ENCODE results near the gene WWTR1. TPM values are rescaled to one million over a fixed set of nuclear protein-coding genes. Genes with fewer than 3 reads are reported as not detected.
A peak's percentile ranks its signal among the peaks of the same experiment; 100 is the strongest.

The WWTR1 gene
- total and polyA plus RNA-seq, 2 of the 4 experiments (the other 2 are of a cell fraction), result 38.9 to 65.3 TPM

- no peak overlapping the region; the same call in 1 of the 2 replicates for H3K23ac ChIP-seq (ENCODE audit: low read depth, low read length)
- H3K56ac ChIP-seq (ENCODE audit: extremely low read depth, insufficient read depth, low read length), result no peak overlapping the region
- no peak overlapping the region for H3K14ac ChIP-seq (replicated peaks; ENCODE audit: low read depth, low read length)
- no peak overlapping the region for H3K4me3 ChIP-seq (ENCODE audit: insufficient read depth, low read depth, low read length)
- no peak overlapping the region for H3K4ac ChIP-seq (ENCODE audit: low read depth, low read length)
- intact Hi-C loops (cut with micrococcal nuclease), result no loop called here
- peaks cover 56% of the 10 kb centered on the region for H4K20me1 ChIP-seq (ENCODE audit: insufficient read depth, low read length)
- peaks cover 25% of the 10 kb centered on the region for H3K36me3 ChIP-seq (ENCODE audit: control insufficient read depth, insufficient read depth, low read length)
- ChIA-PET CTCF (interaction anchor here (0.6 kb wide), 1 partner anchor 11 kb away, joined by 4 read pairs; no protein-coding TSS in a partner anchor), POLR2A (ENCODE audit: unreplicated experiment) (interaction anchor here (0.9 kb wide), 1 partner anchor 10 kb away, joined by 3 read pairs; no protein-coding TSS in a partner anchor)
- H2BK15ac ChIP-seq (ENCODE audit: low read depth, low read length), result no peak overlapping the region
- ATAC-seq (ENCODE audit: low read depth) (peak; percentile 42; the same call in 1 of the 2 replicates), DNase-seq (peak; percentile 80)
- H3K18ac ChIP-seq (ENCODE audit: low read depth, low read length), result no peak overlapping the region; the same call in 1 of the 2 replicates
- no peak overlapping the region for H2AK5ac ChIP-seq (ENCODE audit: low read depth, low read length)
- H3K9me1 ChIP-seq (ENCODE audit: insufficient read depth, low read length), result peaks cover 11% of the 10 kb centered on the region
- peaks cover 12% of the 10 kb centered on the region for H3K4me1 ChIP-seq (ENCODE audit: control insufficient read depth, insufficient read depth, low read length)
- WGBS, 2 experiments (ENCODE audit: extremely low coverage in 2 of 2, insufficient read length in 1 of 2), result no CpG with 5 or more reads among the region's 4 CpGs
- no TSS peak for BruUV-seq (replicated peaks)
- no peak overlapping the region for H2AFZ ChIP-seq (replicated peaks; ENCODE audit: low read length, poor library complexity)
- H4K91ac ChIP-seq (ENCODE audit: insufficient read depth, low read depth, low read length), result no peak overlapping the region
- H3K27me3 ChIP-seq (ENCODE audit: control insufficient read depth, insufficient read depth, low read length), result no peaks in the 10 kb centered on the region
- no peak overlapping the region for H2BK120ac ChIP-seq (ENCODE audit: low read depth, low read length)
- dilution Hi-C loops (cut with HindIII; ENCODE audit: low sequenced_read_pairs, unreplicated experiment), result no loop called here
- H4K8ac ChIP-seq (ENCODE audit: low read depth in 2 of 2, low read length in 2 of 2), result no peak overlapping the region
- peak overlapping the region; percentile 1 for H2BK5ac ChIP-seq (ENCODE audit: low read depth, low read length, poor library complexity, severe bottlenecking)
- peak overlapping the region; percentile 38; the same call in 1 of the 2 replicates for H3K4me2 ChIP-seq (ENCODE audit: low read depth, low read length)
- H3K79me1 ChIP-seq (ENCODE audit: low read depth in 1 of 2, low read length in 2 of 2), result peaks cover 29 to 85% of the 10 kb centered on the region in 2 experiments
- no peaks in the 10 kb centered on the region for H3K9me3 ChIP-seq (ENCODE audit: control insufficient read depth, insufficient read depth, low read length)
- in situ Hi-C loops (cut with MboI; ENCODE audit: low sequenced_read_pairs), result no loop called here
- H3K9ac ChIP-seq (ENCODE audit: low read depth, low read length), result no peak overlapping the region
- TF ChIP-seq ELK1 (IDR thresholded peaks at IDR 0.05; ENCODE audit: borderline replicate concordance, low read depth, low read length) (no peak), SMC3 (IDR thresholded peaks at IDR 0.05; ENCODE audit: low read depth, low read length) (no peak), POLR2A (IDR thresholded peaks at IDR 0.05; ENCODE audit: low read depth, low read length) (no peak), RCOR1 (IDR thresholded peaks at IDR 0.05; ENCODE audit: insufficient replicate concordance, low read length) (no peak), RFX5 (IDR thresholded peaks at IDR 0.05; ENCODE audit: low read depth, low read length) (no peak), FOS (IDR thresholded peaks at IDR 0.05; ENCODE audit: low read depth, low read length) (peak; percentile 57), USF2 (IDR thresholded peaks at IDR 0.05; ENCODE audit: low read depth, low read length) (peak; percentile 44; the same call in 1 of the 2 replicates), CEBPB (IDR thresholded peaks at IDR 0.05; ENCODE audit: low read depth, low read length) (peak; percentile 2; the same call in 1 of the 2 replicates), CTCF (conservative IDR thresholded peaks at IDR 0.05; ENCODE audit: low read depth, low read length) (no peak)
- H2BK20ac ChIP-seq (ENCODE audit: low read depth, low read length), result no peak overlapping the region
- H4K5ac ChIP-seq (ENCODE audit: low read depth, low read length), result no peak overlapping the region
- H3K27ac ChIP-seq (ENCODE audit: insufficient read depth, low read length), result no peak overlapping the region
- no peak overlapping the region for H2AK9ac ChIP-seq (replicated peaks; ENCODE audit: low read depth, low read length, poor library complexity)
Observed at GRCh38 chr3:149646181-149646766, 11.6 kb downstream of the WWTR1 start.

Data from IMR-90 (cell line).